GM19025 (cell line): ENCODE data around the gene KCNJ4.

ENCODE experiments used
- ATAC-seq: cut with Tn5 transposase; IDR thresholded peaks from one replicate; pipeline ENCODE4 v1.9.1; 2021; ENCODE audit warnings: mild to moderate bottlenecking, low read depth, moderate library complexity; ENCODE audit not compliant: unreplicated experiment

Gene KCNJ4

DNA sequence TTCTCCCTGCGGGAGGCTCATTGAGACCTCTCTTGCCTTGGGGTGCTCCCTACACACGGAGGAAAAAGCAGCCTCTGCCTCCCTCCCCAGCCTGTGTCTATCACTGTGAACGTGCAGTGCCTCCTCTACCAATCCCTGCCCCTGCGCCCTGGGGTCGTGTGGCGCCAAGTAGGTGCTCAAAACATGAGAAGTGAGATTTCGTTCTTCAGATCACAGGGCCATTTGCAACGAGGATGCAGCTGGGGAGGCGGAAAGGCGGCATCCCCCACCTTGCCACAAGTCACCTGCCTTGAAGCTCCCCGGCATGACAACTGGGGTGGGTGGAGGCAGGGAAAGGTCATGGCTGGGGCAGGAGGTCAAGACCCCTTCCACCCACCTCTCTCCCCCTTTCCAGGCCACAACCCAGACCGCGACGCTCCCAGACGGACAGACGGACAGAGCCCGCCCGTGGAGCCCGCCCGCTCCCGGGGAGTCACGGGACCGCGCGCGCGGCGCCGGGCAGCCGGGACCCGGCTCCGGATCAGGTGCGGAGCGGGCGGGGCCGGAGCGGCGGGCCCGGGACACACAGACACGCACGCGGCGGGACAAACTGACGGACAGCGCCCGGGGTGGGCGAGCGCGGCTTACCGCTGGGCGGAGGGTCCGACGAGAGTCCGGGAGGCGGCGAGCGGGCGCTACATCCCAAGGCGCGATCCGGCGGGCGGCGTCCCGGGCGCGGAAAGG is 485 bp downstream of the KCNJ4 start:
- ATAC-seq, result no peak

- ATAC-seq, result no peak
These were observed 1.0 kb downstream of the KCNJ4 start for GRCh38 chr22:38453996-38454352.

DNA sequence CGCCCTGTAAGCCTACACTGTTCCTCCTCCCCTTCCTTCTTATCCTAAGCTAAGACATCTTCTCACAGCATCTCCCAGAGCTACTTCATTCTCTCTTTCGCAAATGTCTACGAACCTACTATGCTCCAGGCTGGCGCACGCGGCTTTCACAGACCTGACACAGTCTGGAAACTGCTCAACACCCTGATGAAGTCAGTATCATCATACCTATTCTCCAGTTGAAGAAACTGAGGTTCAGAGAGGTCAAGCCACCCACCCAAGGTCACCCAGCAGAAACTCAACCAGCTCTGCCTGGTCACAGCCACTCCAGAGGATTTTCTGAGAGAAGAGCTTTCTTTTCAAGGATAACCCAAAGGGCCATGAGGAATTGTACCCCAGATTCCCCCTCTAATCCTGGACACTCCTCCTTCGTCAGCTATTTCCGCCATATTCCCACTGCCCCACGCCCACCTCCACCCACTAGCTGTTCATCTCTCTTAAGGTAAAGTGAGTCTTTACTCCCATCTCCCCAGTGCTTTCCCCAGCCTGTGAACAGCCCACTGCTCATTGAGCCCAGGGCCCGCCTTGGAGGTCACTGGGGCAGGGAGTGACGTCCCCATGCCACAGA is 1.8 kb downstream of the KCNJ4 start:
- ATAC-seq, result no peak

GRCh38 chr22:38452373-38453065 is 2.5 kb downstream of the KCNJ4 start:
- no peak for ATAC-seq

DNA sequence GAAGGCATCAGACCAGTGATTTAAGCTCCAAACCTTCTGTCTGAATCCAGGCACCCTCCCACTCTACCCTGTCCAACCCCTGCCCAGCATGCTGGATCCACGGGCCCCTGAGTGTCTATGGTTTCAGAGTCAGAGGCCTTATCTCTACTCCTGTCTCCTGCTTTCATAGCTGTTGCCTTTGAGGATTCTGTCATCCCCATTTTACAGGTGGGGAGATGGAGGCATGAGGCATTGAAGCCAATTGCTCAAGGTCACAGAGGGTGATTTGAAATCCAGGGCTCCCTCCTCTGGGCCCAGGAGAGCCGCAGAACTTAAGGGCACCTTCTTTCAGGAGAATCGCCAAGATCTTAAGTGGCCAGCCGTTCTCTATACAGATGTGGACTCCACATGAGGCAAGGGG is 3.1 kb downstream of the KCNJ4 start:
- no peak for ATAC-seq

- ATAC-seq, result no peak
These were observed 3.6 kb downstream of the KCNJ4 start for GRCh38 chr22:38451404-38451803.

DNA sequence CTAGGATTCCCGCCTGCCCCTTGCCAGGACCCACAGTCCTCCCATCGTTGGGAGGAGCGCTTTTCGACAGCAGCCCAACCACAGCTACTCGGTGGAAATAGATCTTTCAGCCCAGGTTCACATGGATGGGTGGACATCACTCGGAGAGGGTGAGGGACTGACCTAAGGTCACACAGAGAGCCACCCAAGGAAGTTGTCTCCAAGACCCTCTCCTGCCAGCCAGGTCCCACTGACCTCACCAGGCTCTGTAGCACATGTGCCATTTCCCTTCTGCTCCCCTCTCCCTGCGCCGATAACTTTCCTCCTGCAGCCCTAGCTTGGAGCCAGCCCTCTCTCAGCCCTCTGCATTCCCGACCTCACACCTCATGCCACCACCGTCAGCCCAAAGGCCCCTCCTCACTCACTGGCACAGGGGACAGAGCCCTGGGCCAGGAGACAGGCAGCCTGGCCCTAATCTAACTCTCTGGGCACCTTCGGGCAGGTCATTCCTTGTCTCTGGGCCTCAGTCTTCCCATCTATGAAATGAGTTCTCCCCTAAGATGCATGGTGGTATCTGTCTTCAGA is 4.7 kb downstream of the KCNJ4 start:
- ATAC-seq, result no peak

DNA sequence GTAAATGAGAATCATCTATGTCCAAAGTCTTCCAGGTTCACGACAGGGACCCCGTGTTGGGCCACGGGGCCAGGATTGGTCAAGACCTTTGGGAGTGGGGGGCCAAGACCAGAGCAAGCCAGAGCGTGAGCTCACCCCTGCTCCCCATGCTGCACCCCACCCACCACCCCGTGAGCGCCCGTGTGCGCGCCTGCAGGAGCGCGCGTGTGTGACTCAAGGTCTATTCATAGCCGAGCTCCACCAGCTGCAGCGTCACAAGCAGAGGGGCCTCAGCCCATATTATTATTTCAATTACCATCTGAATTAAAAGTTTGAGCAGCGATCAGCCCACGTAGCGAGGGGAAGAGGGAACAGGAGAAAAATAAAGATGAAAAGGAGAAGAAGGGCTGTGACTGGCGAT is 5.2 kb downstream of the KCNJ4 start:
- no peak for ATAC-seq

DNA sequence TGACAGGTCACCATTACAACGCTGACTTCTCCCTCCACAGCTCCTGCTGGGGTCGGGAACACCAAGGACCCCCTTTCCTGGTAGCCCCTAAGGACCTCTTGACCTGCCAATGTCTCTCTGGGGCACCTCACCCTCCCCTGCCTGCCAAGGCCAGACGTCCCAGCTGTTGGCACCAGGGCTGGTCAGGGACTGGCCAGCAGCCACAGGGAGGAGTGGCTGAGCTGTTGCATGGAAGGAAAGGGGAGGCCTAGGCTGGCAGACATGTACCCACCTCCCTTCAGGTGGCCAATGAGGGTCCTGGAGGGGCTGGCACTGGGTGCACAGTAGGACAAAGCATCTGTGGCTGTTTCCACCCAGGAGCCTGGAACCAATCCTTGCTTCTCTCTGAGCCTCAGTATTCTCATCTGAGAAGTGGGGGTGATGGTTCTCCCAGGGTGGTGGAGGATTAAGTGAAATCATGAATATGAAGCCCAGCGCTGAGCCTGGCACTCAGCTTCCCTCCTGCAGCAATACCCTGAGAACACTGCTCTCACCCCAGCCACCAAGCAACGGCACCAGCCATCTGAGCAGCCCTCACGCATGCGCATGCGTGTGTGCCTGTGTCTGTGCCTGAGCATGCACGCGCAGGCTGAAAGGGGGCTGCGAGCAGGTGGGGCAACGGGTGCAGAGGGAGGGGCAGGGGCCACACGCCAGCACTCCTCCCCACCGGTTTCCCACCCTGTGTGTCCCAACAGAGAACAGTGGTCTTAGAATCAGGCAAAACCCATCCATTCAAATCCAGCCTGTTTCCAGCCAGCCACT is 5.9 kb downstream of the KCNJ4 start:
- no peak for ATAC-seq

DNA sequence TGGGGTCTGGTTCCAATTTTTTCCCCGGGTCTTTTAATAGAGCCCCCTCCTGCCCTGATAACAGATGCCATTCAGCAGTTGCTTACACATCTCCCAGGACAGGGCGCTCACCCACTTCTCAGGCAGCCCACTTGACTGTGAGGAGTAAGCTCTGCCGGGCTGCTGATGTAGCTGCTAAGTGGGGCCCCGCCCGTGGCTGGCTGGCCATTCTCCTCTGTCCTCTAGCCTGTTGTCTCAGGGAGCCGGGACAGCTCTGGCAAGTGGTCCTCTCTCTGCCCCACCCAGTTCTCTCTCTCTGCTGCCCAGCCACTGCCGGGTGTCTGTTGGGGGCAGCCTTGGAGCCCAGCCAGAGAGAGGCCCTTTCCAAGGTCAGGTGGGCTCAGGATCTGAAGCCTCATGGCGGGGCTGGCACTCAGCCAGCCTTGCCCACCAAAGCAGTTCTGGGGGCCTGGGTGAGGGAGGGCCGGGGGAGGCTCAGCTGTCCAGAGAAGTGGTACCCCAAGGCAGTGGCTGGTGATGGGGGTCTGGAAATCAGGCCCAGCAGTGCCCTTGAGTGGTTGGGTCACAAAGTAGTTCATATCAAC is 8.9 kb downstream of the KCNJ4 start:
- ATAC-seq, result no peak

GRCh38 chr22:38444783-38445182 is 10.2 kb downstream of the KCNJ4 start:
- ATAC-seq, result no peak

DNA sequence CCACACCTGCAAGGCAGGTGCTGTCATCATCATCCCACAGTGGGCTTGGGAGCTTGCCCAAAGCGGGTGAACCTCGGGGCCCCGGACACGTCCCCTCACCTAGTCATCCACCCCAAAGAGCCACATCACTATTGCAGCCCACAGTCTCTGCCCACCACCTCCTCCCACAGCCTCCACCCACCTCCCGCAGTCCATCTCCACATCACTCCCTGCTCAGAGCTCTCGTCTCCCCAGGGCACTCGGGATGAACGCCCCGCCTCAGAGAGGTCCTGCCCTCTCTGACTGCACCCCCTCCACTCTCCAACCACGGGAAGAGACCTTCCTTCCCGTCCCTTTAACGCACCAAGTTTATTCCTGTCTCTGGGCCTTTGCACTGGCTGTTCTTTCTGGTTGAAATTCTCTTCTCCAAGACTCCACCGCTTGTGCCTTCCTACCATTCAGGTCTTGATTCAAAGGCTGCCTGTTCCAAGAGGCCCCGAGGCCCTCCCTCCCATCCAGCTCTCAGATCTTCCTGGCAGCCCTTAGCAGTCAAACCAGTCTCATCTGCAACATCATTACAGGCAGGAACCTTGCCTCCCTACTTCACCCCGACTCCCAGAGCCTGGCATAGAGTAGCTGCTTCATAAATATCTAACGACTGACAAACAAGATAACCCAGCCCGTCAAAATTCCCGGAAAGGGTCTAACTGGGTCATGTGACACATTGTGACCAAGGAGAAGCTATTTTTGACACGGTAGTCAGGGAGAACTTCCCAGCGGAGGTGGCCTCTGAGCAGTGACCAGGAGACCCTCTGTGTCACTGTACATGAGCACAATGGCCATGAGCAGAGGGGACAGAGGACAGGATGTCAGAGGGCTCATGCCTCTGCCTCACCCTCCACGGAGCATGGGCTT is 11.1 kb downstream of the KCNJ4 start:
- no peak for ATAC-seq

- no peak for ATAC-seq
These were observed 11.9 kb downstream of the KCNJ4 start for GRCh38 chr22:38442967-38443627.

DNA sequence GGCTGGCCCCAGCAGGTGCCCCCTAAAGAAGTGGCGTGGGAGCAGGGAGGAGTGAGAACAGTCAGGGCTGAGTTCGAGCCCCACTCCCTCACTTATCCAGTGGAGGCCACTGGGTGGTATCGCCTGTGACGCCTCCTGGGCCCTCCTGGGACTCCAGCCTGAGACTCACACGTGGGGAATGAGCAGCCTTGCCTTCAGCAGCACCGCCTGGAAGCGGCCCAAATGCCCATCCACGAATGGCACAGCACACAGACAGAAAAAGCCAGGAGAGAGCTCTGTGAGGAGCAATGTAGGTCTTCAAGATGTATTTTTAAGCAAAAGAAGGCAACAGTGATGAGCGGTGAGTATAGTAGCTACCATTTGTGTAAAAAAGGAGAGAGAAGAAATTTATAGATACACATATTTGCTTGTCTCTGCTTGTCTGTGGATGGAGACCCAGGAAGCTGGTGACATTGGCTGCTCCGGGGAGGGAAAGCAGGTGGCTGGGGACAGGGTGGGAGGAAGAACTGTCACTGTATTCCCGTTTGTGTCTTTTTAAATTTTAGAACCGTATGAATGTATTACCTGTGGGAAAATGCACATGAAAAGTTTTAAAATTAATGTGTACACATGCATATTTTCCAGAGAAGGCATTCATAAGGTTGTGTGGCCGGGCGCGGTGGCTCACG is 13.2 kb downstream of the KCNJ4 start:
- no peak for ATAC-seq

- ATAC-seq, result no peak
These were observed 14.2 kb downstream of the KCNJ4 start for GRCh38 chr22:38440747-38441350.

GRCh38 chr22:38437416-38437815 is 17.6 kb downstream of the KCNJ4 start:
- ATAC-seq, result no peak

GRCh38 chr22:38436629-38437395 is 18.2 kb downstream of the KCNJ4 start:
- no peak for ATAC-seq
